ENCODE results near the gene MED17. TPM values are rescaled to one million over a fixed set of nuclear protein-coding genes. Genes with fewer than 3 reads are reported as not detected.

The MED17 gene
- total RNA-seq, 1 experiment from 2014 or later, result 29.6 TPM

DNA sequence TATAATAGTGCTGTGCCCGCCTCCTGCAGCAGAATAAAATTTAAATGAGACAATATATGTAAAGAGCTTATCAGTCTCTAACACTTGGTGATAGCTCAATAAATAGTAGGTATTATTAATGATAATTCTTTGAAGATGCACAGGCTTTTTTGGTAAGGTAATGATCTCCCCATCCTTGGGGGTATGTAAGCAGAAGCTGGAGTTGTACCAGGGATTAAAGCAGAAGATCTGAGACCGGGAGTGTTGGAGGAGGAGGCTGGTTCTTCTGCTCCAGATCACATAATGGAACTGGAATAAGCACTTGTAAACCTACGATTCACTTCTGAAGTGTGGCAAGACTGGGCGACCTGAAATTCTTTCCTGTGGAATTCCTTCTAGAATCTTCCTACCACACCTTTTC is 58.0 kb downstream of the MED17 start (continued):
- TF ChIP-seq, protein P1, sequence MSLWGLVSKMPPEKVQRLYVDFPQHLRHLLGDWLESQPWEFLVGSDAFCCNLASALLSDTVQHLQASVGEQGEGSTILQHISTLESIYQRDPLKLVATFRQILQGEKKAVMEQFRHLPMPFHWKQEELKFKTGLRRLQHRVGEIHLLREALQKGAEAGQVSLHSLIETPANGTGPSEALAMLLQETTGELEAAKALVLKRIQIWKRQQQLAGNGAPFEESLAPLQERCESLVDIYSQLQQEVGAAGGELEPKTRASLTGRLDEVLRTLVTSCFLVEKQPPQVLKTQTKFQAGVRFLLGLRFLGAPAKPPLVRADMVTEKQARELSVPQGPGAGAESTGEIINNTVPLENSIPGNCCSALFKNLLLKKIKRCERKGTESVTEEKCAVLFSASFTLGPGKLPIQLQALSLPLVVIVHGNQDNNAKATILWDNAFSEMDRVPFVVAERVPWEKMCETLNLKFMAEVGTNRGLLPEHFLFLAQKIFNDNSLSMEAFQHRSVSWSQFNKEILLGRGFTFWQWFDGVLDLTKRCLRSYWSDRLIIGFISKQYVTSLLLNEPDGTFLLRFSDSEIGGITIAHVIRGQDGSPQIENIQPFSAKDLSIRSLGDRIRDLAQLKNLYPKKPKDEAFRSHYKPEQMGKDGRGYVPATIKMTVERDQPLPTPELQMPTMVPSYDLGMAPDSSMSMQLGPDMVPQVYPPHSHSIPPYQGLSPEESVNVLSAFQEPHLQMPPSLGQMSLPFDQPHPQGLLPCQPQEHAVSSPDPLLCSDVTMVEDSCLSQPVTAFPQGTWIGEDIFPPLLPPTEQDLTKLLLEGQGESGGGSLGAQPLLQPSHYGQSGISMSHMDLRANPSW (CRISPR knock-in tag; conservative IDR thresholded peaks at IDR 0.05; ENCODE audit: low read depth), result no peak
- TF ChIP-seq KAT7 (CRISPR knock-in tag; IDR thresholded peaks at IDR 0.05; ENCODE audit: borderline replicate concordance) (no peak), USF1 (CRISPR knock-in tag; IDR thresholded peaks at IDR 0.05) (no peak), TEAD4 (CRISPR knock-in tag; IDR thresholded peaks at IDR 0.05) (no peak), SMAD3 (CRISPR knock-in tag; IDR thresholded peaks at IDR 0.05; ENCODE audit: borderline replicate concordance) (no peak), FOXP1 (CRISPR knock-in tag; IDR thresholded peaks at IDR 0.05; ENCODE audit: borderline replicate concordance) (no peak), ETV6 (CRISPR knock-in tag; IDR thresholded peaks at IDR 0.05) (no peak)
- TF ChIP-seq, protein P2, sequence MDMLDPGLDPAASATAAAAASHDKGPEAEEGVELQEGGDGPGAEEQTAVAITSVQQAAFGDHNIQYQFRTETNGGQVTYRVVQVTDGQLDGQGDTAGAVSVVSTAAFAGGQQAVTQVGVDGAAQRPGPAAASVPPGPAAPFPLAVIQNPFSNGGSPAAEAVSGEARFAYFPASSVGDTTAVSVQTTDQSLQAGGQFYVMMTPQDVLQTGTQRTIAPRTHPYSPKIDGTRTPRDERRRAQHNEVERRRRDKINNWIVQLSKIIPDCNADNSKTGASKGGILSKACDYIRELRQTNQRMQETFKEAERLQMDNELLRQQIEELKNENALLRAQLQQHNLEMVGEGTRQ (CRISPR knock-in tag; IDR thresholded peaks at IDR 0.05), result no peak

- no peak for TF ChIP-seq KAT7 (CRISPR knock-in tag; IDR thresholded peaks at IDR 0.05; ENCODE audit: borderline replicate concordance)
- TF ChIP-seq FOXP1 (CRISPR knock-in tag; IDR thresholded peaks at IDR 0.05; ENCODE audit: borderline replicate concordance), result no peak
- TF ChIP-seq GRHL2 (CRISPR knock-in tag; IDR thresholded peaks at IDR 0.05; ENCODE audit: insufficient replicate concordance, severe bottlenecking), result no peak
- no peak for TF ChIP-seq ATF6 (CRISPR knock-in tag; IDR thresholded peaks at IDR 0.05)
- TF ChIP-seq ZNF121 (CRISPR knock-in tag; IDR thresholded peaks at IDR 0.05), result no peak
- no peak for TF ChIP-seq ZNF416 (CRISPR knock-in tag; IDR thresholded peaks at IDR 0.05)
- no peak for TF ChIP-seq SOX15 (CRISPR knock-in tag; IDR thresholded peaks at IDR 0.05)
- no peak for TF ChIP-seq AFF4 (CRISPR knock-in tag; IDR thresholded peaks at IDR 0.05; ENCODE audit: borderline replicate concordance)
- no peak for TF ChIP-seq ZNF138 (CRISPR knock-in tag; conservative IDR thresholded peaks at IDR 0.05)
- TF ChIP-seq USF1 (CRISPR knock-in tag; IDR thresholded peaks at IDR 0.05), result no peak
- TF ChIP-seq, protein P3, sequence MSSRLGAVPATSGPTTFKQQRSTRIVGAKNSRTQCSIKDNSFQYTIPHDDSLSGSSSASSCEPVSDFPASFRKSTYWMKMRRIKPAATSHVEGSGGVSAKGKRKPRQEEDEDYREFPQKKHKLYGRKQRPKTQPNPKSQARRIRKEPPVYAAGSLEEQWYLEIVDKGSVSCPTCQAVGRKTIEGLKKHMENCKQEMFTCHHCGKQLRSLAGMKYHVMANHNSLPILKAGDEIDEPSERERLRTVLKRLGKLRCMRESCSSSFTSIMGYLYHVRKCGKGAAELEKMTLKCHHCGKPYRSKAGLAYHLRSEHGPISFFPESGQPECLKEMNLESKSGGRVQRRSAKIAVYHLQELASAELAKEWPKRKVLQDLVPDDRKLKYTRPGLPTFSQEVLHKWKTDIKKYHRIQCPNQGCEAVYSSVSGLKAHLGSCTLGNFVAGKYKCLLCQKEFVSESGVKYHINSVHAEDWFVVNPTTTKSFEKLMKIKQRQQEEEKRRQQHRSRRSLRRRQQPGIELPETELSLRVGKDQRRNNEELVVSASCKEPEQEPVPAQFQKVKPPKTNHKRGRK (CRISPR knock-in tag; IDR thresholded peaks at IDR 0.05; ENCODE audit: borderline replicate concordance), result no peak
- no peak for TF ChIP-seq ZNF317 (CRISPR knock-in tag; IDR thresholded peaks at IDR 0.05; ENCODE audit: borderline replicate concordance, low read depth)
- no peak for TF ChIP-seq NFE2L1 (CRISPR knock-in tag; IDR thresholded peaks at IDR 0.05)
- no peak for TF ChIP-seq SMAD4 (CRISPR knock-in tag; IDR thresholded peaks at IDR 0.05)
- no peak for TF ChIP-seq ZNF281 (CRISPR knock-in tag; IDR thresholded peaks at IDR 0.05)
- no peak for TF ChIP-seq NR1H2 (CRISPR knock-in tag; IDR thresholded peaks at IDR 0.05)
- ATAC-seq (no peak), DNase-seq (ENCODE audit: low spot score) (no peak)
- H3K27ac Mint-ChIP-seq, result no peak overlapping the region
- no peaks in the 10 kb centered on the region for H3K9me3 Mint-ChIP-seq
- no peaks in the 10 kb centered on the region for H3K36me3 Mint-ChIP-seq
- CTCF ChIA-PET, result no interaction called here
- H3K4me1 Mint-ChIP-seq, result peaks cover 2% of the 10 kb centered on the region; the same call in 1 of the 2 replicates
- POLR2A ChIA-PET, result no interaction called here
- no peaks in the 10 kb centered on the region for H3K27me3 Mint-ChIP-seq (ENCODE audit: low read depth)
- no peak overlapping the region for H3K4me3 Mint-ChIP-seq
Observed at GRCh38 chr11:93842461-93842860, 58.4 kb downstream of the MED17 start.

All from WTC11 (cell line).